WTC11 (cell line): ENCODE data around the gene FN3K.

Experiments
- CREB1 ChIP-seq: sonication (generic); formaldehyde crosslinking; IDR thresholded peaks from 2 replicates; pipeline ENCODE4 v1.8.0; 2023; ENCODE audit warnings: mild to moderate bottlenecking, missing genetic modification reagents
- CTCF ChIP-seq: fragments of 200-600 bp; IDR thresholded peaks from 2 replicates; pipeline ENCODE4 v1.8.0; 2022; ENCODE audit warnings: antibody characterized with exemption
- EMX1 ChIP-seq: fragments of 250-450 bp; sonication (Bioruptor Pico); IDR thresholded peaks from 2 replicates; pipeline ENCODE4 v1.8.0; 2021; ENCODE audit warnings: mild to moderate bottlenecking
- IRF1 ChIP-seq: sonication (generic); formaldehyde crosslinking; IDR thresholded peaks from 2 replicates; pipeline ENCODE4 v1.8.0; 2023; ENCODE audit warnings: missing genetic modification reagents
- JUN ChIP-seq: sonication (generic); formaldehyde crosslinking; IDR thresholded peaks from 2 replicates; pipeline ENCODE4 v1.8.0; 2023; ENCODE audit warnings: mild to moderate bottlenecking, missing genetic modification reagents
- MAX ChIP-seq: sonication (generic); formaldehyde crosslinking; IDR thresholded peaks from 2 replicates; pipeline ENCODE4 v1.8.0; 2022; ENCODE audit warnings: mild to moderate bottlenecking, missing genetic modification reagents
- NR2C2 ChIP-seq: sonication (generic); formaldehyde crosslinking; IDR thresholded peaks from 2 replicates; pipeline ENCODE4 v1.8.0; 2022; ENCODE audit warnings: mild to moderate bottlenecking, missing genetic modification reagents
- RELA ChIP-seq: sonication (generic); formaldehyde crosslinking; IDR thresholded peaks from 2 replicates; pipeline ENCODE4 v1.8.1; 2022; ENCODE audit warnings: missing genetic modification reagents, mild to moderate bottlenecking, borderline replicate concordance
- TP53 ChIP-seq: sonication (generic); formaldehyde crosslinking; IDR thresholded peaks from 2 replicates; pipeline ENCODE4 v1.8.1; 2023; ENCODE audit warnings: mild to moderate bottlenecking, missing genetic modification reagents
- ZNF121 ChIP-seq: sonication (generic); formaldehyde crosslinking; IDR thresholded peaks from 2 replicates; pipeline ENCODE4 v1.8.0; 2023; ENCODE audit warnings: missing genetic modification reagents
- ZNF317 ChIP-seq: sonication (generic); formaldehyde crosslinking; IDR thresholded peaks from 2 replicates; pipeline ENCODE4 v1.8.1; 2023; ENCODE audit warnings: low read depth, mild to moderate bottlenecking, moderate library complexity, missing genetic modification reagents, borderline replicate concordance
- ZNF512 ChIP-seq: sonication (generic); formaldehyde crosslinking; IDR thresholded peaks from 2 replicates; pipeline ENCODE4 v1.8.1; 2022; ENCODE audit warnings: missing genetic modification reagents, borderline replicate concordance

GRCh38 chr17:82794781-82795482 lies 59.5 kb downstream of the FN3K start:
- TF ChIP-seq CTCF = no peak
- no peak for TF ChIP-seq MAX (CRISPR knock-in tag)
- no peak for TF ChIP-seq TP53
- TF ChIP-seq ZNF121 (CRISPR knock-in tag) = no peak
- TF ChIP-seq ZNF512 (CRISPR knock-in tag) = no peak
- no peak for TF ChIP-seq ZNF317 (CRISPR knock-in tag)
- no peak for TF ChIP-seq NR2C2 (CRISPR knock-in tag)
- TF ChIP-seq EMX1 (CRISPR knock-in tag) = no peak
- TF ChIP-seq IRF1 = no peak
- TF ChIP-seq JUN (CRISPR knock-in tag) = no peak
- no peak for TF ChIP-seq RELA (CRISPR knock-in tag)
- TF ChIP-seq CREB1 (CRISPR knock-in tag) = no peak
